Liver (tissue), 9 donors: ENCODE measurements around the gene C14orf132. TPM values are rescaled to one million over a fixed set of nuclear protein-coding genes. Genes with fewer than 3 reads are reported as not detected.

Experiments
- DNase-seq: peaks from one replicate; pipeline ENCODE4 v3.0.0-alpha.2; 2017; ENCODE audit warnings: low spot score
- H3K27ac ChIP-seq, 2 donors: one replicate each; pipeline ENCODE4 v1.7.0; 2013; ENCODE audit warnings: inconsistent platforms in 2 of 2, low read length in 2 of 2, control low read depth in 1 of 2, low read depth in 1 of 2, mild to moderate bottlenecking in 1 of 2
- H3K27me3 ChIP-seq, 4 donors: one replicate each; pipeline versions ENCODE4 v1.6.1 to v1.7.0; 2013; ENCODE audit warnings: low read length in 3 of 4, inconsistent platforms in 1 of 4, mild to moderate bottlenecking in 1 of 4, moderate library complexity in 1 of 4; ENCODE audit not compliant: control insufficient read depth in 4 of 4, insufficient read depth in 4 of 4
- H3K36me3 ChIP-seq, 4 donors: one replicate each; pipeline versions ENCODE4 v1.6.1 to v1.7.0; 2013; ENCODE audit warnings: low read length in 3 of 4, mild to moderate bottlenecking in 3 of 4, low read depth in 1 of 4, moderate library complexity in 1 of 4; ENCODE audit not compliant: control insufficient read depth in 4 of 4, insufficient read depth in 3 of 4
- H3K4me1 ChIP-seq, 4 donors: one replicate each; pipeline versions ENCODE4 v1.6.1 to v1.7.0; 2013; ENCODE audit warnings: low read length in 3 of 4, mild to moderate bottlenecking in 3 of 4, moderate library complexity in 1 of 4; ENCODE audit not compliant: control insufficient read depth in 4 of 4, insufficient read depth in 4 of 4
- H3K4me3 ChIP-seq, 3 donors: one replicate each; pipeline versions ENCODE4 v1.6.1 to v1.7.0; 2013; ENCODE audit warnings: low read length in 3 of 3, control low read depth in 1 of 3, low read depth in 1 of 3, mild to moderate bottlenecking in 1 of 3
- H3K9ac ChIP-seq, 2 donors: one replicate each; pipeline ENCODE4 v1.7.0; 2013; ENCODE audit warnings: low read length in 2 of 2, mild to moderate bottlenecking in 2 of 2, moderate library complexity in 2 of 2, control low read depth in 1 of 2, low read depth in 1 of 2
- H3K9me3 ChIP-seq, 4 donors: one replicate each; pipeline versions ENCODE4 v1.6.1 to v1.7.0; 2013; ENCODE audit warnings: low read length in 3 of 4; ENCODE audit not compliant: control insufficient read depth in 4 of 4
- EGR1 ChIP-seq, 2 donors: IDR thresholded peaks; 2 replicates each; pipeline ENCODE4 v1.6.1; 2016 to 2018; ENCODE audit warnings: antibody characterized with exemption in 2 of 2, low read depth in 2 of 2
- FOXA1 ChIP-seq: IDR thresholded peaks from 2 replicates; pipeline ENCODE4 v1.6.1; 2016; ENCODE audit warnings: antibody characterized with exemption
- GABPA ChIP-seq, 2 donors: IDR thresholded peaks in 1 of 2; conservative IDR thresholded peaks in 1 of 2; 2 replicates each; pipeline ENCODE4 v1.6.1; 2016; ENCODE audit warnings: antibody characterized with exemption in 2 of 2, mild to moderate bottlenecking in 1 of 2, moderate library complexity in 1 of 2
- HNF4A ChIP-seq, 2 donors: conservative IDR thresholded peaks; 2 replicates each; pipeline ENCODE4 v1.6.1; 2016; ENCODE audit warnings: antibody characterized with exemption in 2 of 2, mild to moderate bottlenecking in 2 of 2
- JUND ChIP-seq, 2 donors: IDR thresholded peaks; 2 replicates each; pipeline ENCODE4 v1.6.1; 2016; ENCODE audit warnings: antibody characterized with exemption in 2 of 2
- NR2F2 ChIP-seq: IDR thresholded peaks from 2 replicates; pipeline ENCODE4 v1.6.1; 2016; ENCODE audit warnings: antibody characterized with exemption
- RAD21 ChIP-seq, 2 donors: IDR thresholded peaks; 2 replicates each; pipeline ENCODE4 v1.6.1; 2016; ENCODE audit warnings: antibody characterized with exemption in 2 of 2, mild to moderate bottlenecking in 2 of 2
- RXRA ChIP-seq, 2 donors: IDR thresholded peaks; 2 replicates each; pipeline ENCODE4 v1.6.1; 2017 to 2018; ENCODE audit warnings: antibody characterized with exemption in 2 of 2, mild to moderate bottlenecking in 1 of 2
- SP1 ChIP-seq: IDR thresholded peaks from 2 replicates; pipeline ENCODE4 v1.6.1; 2018; ENCODE audit warnings: antibody characterized with exemption, mild to moderate bottlenecking
- YY1 ChIP-seq: IDR thresholded peaks from 2 replicates; pipeline ENCODE4 v1.6.1; 2016; ENCODE audit warnings: antibody characterized with exemption, mild to moderate bottlenecking
- WGBS: extraction: QIAGEN DNeasy Blood & Tissue Kit; methylation state at CpG from one replicate; pipeline ENCODE4 v1.1.7; 2013; 5-methylcytosine and 5-hydroxymethylcytosine counted together
- polyA plus RNA-seq, 2 donors: library from polyadenylated mRNA; stranded (reverse) in 1 of 2; unstranded in 1 of 2; fragments of 200-250 nt in 1 of 2; fragments of >200 nt in 1 of 2; fragmentation: Nextera tagmentation in 1 of 2; extraction: Ambion mirVana in 1 of 2; gene quantifications; one replicate each; pipeline versions ENCODE4 v1.2.1 to v1.2.3, GENCODE V29; 2013 to 2015
- total RNA-seq, 2 donors: library from RNA; depleted of rRNA; stranded (reverse); fragments of >200 nt; gene quantifications; one replicate each; pipeline ENCODE4 v1.2.3, GENCODE V29; 2014
- TF ChIP-seq, protein P1 (sequence below): fragments of 150-350 bp; IDR thresholded peaks from 2 replicates; pipeline ENCODE4 v1.5.1; 2017; ENCODE audit warnings: improper control_type of control experiment, low read depth, low read length; ENCODE audit not compliant: missing input control
- TF ChIP-seq, protein P2 (sequence below): IDR thresholded peaks from 2 replicates; pipeline ENCODE4 v1.6.1; 2016; ENCODE audit warnings: antibody characterized with exemption
- TF ChIP-seq, protein P3 (sequence below): IDR thresholded peaks from 2 replicates; pipeline ENCODE4 v1.6.1; 2016; ENCODE audit warnings: antibody characterized with exemption, mild to moderate bottlenecking
- TF ChIP-seq, protein P4 (sequence below): IDR thresholded peaks from 2 replicates; pipeline ENCODE4 v1.6.1; 2016; ENCODE audit warnings: antibody characterized with exemption
- donor health status: healthy.
- donor health status: healthy.
- donor health status: healthy.
- donor health status: healthy.
- donor health status: healthy.

C14orf132 gene
- total and polyA plus RNA-seq, 4 donors = 1.8 to 3.0 (median 2.1) TPM

DNA sequence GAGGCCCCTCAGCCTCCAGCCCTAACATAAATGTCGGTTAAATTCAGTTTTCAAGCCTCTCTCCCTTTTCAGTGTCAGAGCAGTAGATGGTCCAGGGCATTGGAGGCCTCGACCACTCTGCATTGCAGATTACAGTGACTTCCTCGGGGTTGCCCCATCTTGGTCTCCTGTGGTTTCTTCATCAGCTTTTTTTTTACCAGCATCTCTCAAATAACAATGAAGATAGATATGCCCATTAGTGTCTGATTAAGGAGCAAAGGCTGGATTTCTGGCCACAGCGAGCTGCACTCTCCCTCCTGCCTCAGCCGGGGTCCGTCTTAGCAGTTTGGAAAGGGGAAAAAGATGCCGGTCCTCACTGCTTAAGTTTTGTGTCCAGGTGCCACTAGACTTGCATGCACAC lies 49.7 kb downstream of the C14orf132 start:
- peaks cover 0 to 5% (median 3%) of the 10 kb centered on the region in 4 donors for H3K36me3 ChIP-seq
- H3K9ac ChIP-seq = no peak overlapping the region
- no peak overlapping the region for H3K4me3 ChIP-seq
- TF ChIP-seq, protein P1, sequence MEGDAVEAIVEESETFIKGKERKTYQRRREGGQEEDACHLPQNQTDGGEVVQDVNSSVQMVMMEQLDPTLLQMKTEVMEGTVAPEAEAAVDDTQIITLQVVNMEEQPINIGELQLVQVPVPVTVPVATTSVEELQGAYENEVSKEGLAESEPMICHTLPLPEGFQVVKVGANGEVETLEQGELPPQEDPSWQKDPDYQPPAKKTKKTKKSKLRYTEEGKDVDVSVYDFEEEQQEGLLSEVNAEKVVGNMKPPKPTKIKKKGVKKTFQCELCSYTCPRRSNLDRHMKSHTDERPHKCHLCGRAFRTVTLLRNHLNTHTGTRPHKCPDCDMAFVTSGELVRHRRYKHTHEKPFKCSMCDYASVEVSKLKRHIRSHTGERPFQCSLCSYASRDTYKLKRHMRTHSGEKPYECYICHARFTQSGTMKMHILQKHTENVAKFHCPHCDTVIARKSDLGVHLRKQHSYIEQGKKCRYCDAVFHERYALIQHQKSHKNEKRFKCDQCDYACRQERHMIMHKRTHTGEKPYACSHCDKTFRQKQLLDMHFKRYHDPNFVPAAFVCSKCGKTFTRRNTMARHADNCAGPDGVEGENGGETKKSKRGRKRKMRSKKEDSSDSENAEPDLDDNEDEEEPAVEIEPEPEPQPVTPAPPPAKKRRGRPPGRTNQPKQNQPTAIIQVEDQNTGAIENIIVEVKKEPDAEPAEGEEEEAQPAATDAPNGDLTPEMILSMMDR = no peak
- TF ChIP-seq JUND (IDR thresholded peaks at IDR 0.05) (no peak), HNF4A (conservative IDR thresholded peaks at IDR 0.05) (no peak), RXRA (IDR thresholded peaks at IDR 0.05) (no peak), RAD21 (IDR thresholded peaks at IDR 0.05) (no peak), YY1 (no peak), GABPA (IDR thresholded peaks at IDR 0.05 in 1 of 2, conservative IDR thresholded peaks at IDR 0.05 in 1 of 2) (no peak), EGR1 (IDR thresholded peaks at IDR 0.05; ENCODE audit: low read depth in 2 of 2) (no peak), NR2F2 (no peak), FOXA1 (no peak)
- TF ChIP-seq, protein P2, sequence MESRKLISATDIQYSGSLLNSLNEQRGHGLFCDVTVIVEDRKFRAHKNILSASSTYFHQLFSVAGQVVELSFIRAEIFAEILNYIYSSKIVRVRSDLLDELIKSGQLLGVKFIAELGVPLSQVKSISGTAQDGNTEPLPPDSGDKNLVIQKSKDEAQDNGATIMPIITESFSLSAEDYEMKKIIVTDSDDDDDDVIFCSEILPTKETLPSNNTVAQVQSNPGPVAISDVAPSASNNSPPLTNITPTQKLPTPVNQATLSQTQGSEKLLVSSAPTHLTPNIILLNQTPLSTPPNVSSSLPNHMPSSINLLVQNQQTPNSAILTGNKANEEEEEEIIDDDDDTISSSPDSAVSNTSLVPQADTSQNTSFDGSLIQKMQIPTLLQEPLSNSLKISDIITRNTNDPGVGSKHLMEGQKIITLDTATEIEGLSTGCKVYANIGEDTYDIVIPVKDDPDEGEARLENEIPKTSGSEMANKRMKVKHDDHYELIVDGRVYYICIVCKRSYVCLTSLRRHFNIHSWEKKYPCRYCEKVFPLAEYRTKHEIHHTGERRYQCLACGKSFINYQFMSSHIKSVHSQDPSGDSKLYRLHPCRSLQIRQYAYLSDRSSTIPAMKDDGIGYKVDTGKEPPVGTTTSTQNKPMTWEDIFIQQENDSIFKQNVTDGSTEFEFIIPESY = no peak
- TF ChIP-seq, protein P3, sequence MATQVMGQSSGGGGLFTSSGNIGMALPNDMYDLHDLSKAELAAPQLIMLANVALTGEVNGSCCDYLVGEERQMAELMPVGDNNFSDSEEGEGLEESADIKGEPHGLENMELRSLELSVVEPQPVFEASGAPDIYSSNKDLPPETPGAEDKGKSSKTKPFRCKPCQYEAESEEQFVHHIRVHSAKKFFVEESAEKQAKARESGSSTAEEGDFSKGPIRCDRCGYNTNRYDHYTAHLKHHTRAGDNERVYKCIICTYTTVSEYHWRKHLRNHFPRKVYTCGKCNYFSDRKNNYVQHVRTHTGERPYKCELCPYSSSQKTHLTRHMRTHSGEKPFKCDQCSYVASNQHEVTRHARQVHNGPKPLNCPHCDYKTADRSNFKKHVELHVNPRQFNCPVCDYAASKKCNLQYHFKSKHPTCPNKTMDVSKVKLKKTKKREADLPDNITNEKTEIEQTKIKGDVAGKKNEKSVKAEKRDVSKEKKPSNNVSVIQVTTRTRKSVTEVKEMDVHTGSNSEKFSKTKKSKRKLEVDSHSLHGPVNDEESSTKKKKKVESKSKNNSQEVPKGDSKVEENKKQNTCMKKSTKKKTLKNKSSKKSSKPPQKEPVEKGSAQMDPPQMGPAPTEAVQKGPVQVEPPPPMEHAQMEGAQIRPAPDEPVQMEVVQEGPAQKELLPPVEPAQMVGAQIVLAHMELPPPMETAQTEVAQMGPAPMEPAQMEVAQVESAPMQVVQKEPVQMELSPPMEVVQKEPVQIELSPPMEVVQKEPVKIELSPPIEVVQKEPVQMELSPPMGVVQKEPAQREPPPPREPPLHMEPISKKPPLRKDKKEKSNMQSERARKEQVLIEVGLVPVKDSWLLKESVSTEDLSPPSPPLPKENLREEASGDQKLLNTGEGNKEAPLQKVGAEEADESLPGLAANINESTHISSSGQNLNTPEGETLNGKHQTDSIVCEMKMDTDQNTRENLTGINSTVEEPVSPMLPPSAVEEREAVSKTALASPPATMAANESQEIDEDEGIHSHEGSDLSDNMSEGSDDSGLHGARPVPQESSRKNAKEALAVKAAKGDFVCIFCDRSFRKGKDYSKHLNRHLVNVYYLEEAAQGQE = no peak
- TF ChIP-seq, protein P4, sequence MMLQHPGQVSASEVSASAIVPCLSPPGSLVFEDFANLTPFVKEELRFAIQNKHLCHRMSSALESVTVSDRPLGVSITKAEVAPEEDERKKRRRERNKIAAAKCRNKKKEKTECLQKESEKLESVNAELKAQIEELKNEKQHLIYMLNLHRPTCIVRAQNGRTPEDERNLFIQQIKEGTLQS = no peak
- H3K27me3 ChIP-seq = no peaks in the 10 kb centered on the region
- WGBS = 97% methylated on average over 7 of the region's 7 CpGs
- no peak overlapping the region for H3K27ac ChIP-seq
- H3K9me3 ChIP-seq = no peaks in the 10 kb centered on the region
- H3K4me1 ChIP-seq = peaks cover 0 to 1% (median 0%) of the 10 kb centered on the region in 4 donors
- DNase-seq = no peak

DNA sequence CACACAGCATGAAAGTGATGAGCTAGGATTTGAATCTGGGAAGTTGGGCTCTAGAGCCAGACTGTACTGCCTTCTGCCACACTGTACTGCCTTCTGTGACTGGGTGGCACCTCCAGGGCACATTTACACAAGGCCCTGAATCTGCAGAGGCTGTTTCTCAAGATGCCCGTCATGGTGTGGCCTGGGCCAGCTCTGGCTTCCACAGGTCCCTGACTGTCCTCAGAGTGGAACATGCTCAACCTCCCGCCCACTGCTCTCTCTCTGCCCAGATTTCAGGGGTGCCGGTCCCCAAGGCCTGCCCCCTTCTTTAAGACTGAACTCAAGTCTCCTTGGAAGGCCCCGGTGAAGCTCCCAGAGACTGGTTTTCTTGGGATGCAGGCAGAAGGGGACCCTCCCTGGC lies 50.2 kb downstream of the C14orf132 start:
- H3K9me3 ChIP-seq = no peaks in the 10 kb centered on the region
- H3K27me3 ChIP-seq = no peaks in the 10 kb centered on the region
- no peak overlapping the region for H3K27ac ChIP-seq
- H3K36me3 ChIP-seq = peaks cover 0 to 5% (median 3%) of the 10 kb centered on the region in 4 donors
- H3K4me3 ChIP-seq = no peak overlapping the region
- no peak overlapping the region for H3K9ac ChIP-seq
- 92% methylated on average over 4 of the region's 4 CpGs for WGBS
- DNase-seq = no peak
- no peaks in the 10 kb centered on the region for H3K4me1 ChIP-seq
- no peak for TF ChIP-seq YY1
- TF ChIP-seq JUND (IDR thresholded peaks at IDR 0.05) = no peak
- no peak for TF ChIP-seq SP1
- TF ChIP-seq, protein P1 = no peak
- TF ChIP-seq FOXA1 = no peak
- TF ChIP-seq RXRA (IDR thresholded peaks at IDR 0.05) = no peak
